Mucosa of gallbladder (tissue), 1 donor: ENCODE results near the gene BPIFA2. TPM values are rescaled to one million over a fixed set of nuclear protein-coding genes. Genes with fewer than 3 reads are reported as not detected.
"Not testable (repeated sequence)": the region's sequence is repeated elsewhere in the genome, so short reads cannot be mapped to it uniquely, and the experiment has no call there.

Experiments used
- DNase-seq: peaks from one replicate; pipeline ENCODE4 v3.0.0-alpha.2; 2020; ENCODE audit warnings: low spot score
- total RNA-seq: library from RNA; stranded (reverse); gene quantifications from one replicate; pipeline ENCODE4 v1.2.1, GENCODE V29; 2021
- donor health status: DM: no; HTN: no; CAD: no.

The BPIFA2 gene
- total RNA-seq, 1 donor from 2014 or later, result not detected

- DNase-seq, result no peak
Measured at GRCh38 chr20:33160681-33161080, 7.3 kb upstream of the BPIFA2 start.

DNA sequence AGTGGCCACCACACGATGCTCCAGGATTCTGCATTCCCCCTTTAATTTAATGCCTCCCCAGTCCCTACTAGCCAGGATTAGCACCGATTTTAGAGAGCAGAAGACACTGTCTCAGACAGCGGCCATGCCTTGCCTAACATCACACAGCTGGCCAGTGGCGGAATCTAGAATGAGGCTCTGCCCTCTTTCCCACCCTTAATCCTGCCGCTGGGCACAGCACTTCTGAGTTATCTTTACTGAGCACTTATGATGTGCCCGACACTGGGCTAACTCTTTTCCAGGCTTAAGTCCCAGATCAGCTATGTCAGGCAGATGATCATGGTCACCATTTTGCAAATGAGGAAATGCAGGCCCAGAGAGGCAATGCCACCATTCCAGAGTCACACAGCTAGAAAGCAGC, 5.6 kb upstream of the BPIFA2 start:
- no peak for DNase-seq

GRCh38 chr20:33162753-33163152, 5.2 kb upstream of the BPIFA2 start:
- no peak for DNase-seq

GRCh38 chr20:33163856-33164762, 3.9 kb upstream of the BPIFA2 start:
- DNase-seq, result no peak

- DNase-seq, result no peak
Measured at GRCh38 chr20:33164763-33165095, 3.2 kb upstream of the BPIFA2 start.

DNA sequence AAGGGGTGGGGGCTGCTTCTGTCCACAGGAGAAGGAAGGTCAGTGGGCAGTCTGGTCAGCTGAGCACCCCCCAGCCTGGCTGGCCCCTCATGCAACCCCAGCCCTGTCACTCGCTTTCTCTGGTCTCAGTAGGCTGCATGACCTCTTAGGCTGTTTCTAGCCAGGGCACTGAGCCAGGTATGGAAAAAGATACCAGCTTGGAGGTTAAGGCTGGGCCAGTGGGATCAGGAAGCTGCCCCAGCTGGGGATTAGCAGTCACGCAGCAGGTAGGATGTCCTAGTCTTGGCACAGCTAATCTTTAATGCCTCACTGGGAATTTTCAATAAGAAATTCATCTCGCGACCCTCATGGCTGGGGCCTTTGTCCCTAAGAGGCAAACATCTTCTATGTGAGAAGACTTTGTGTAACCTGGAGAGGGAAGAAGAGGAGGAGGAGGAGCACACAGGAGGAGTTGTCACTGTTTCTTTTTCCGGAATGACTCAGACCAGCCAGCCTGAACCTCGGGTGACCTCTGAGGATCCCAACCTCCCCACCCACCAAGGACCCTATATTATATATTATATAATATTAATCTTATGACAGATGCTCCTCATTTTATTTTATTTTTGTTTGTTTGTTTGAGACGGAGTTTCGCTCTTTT, 2.4 kb upstream of the BPIFA2 start:
- no peak for DNase-seq

- no peak for DNase-seq
Measured at GRCh38 chr20:33166533-33167113, 1.3 kb upstream of the BPIFA2 start.

- no peak for DNase-seq
Measured at GRCh38 chr20:33169176-33169794, 1.3 kb downstream of the BPIFA2 start.

DNA sequence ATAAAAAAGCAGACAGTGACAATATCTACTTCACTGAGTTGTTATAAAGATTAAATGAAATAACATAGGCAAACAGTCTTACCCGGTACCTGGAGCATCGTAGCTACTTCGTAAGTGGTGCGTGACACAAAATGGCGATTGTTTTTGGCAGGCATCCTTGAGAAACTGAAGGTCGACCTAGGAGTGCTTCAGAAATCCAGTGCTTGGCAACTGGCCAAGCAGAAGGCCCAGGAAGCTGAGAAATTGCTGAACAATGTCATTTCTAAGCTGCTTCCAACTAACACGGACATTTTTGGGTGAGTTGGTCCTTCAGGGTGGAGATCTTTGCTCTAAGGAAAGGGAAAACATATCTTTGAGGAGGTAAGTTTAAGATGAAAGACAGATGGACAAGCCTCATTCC, 4.8 kb downstream of the BPIFA2 start:
- DNase-seq, result no peak

- no peak for DNase-seq
Measured at GRCh38 chr20:33175123-33175522, 7.2 kb downstream of the BPIFA2 start.

- no peak for DNase-seq
Measured at GRCh38 chr20:33176101-33176500, 8.1 kb downstream of the BPIFA2 start.

DNA sequence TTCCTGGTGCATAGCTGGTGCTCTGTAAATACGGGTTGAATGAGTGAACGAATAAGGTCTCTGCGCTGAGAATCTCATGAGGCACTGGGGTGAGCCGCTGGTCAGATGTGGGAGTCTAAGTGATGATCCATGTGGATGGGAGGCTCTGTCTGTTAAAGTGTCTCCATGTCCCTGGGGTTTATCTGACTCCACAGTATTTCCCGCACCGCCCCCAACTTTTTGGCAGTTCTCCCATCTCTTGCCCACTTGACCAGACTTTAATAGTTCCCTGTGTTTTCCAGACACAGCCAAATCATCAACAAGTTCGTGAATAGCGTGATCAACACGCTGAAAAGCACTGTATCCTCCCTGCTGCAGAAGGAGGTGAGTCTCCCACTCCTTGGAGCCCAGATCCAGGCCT, 9.9 kb downstream of the BPIFA2 start:
- DNase-seq, result no peak

DNA sequence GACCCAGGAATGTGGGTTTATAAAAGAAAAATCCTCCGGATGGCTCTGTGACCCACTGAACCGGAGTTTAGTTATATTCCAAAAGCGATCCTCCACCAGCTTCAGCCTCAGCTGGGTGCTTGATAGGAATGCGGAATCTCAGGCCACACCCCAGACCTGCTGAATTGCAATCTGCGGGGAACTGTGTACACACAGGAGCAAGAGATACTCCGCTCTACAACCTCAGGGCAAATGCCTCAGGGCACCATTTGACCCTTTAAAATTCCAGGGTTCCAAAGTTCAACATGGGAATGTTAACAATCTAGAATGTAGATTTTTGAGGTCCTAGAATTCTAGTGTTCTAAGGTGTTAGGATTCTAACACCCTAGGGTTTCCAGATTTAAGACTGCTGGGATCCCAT, 10.8 kb downstream of the BPIFA2 start:
- DNase-seq, result peak; percentile 47

GRCh38 chr20:33180169-33180568, 12.2 kb downstream of the BPIFA2 start:
- no peak for DNase-seq

DNA sequence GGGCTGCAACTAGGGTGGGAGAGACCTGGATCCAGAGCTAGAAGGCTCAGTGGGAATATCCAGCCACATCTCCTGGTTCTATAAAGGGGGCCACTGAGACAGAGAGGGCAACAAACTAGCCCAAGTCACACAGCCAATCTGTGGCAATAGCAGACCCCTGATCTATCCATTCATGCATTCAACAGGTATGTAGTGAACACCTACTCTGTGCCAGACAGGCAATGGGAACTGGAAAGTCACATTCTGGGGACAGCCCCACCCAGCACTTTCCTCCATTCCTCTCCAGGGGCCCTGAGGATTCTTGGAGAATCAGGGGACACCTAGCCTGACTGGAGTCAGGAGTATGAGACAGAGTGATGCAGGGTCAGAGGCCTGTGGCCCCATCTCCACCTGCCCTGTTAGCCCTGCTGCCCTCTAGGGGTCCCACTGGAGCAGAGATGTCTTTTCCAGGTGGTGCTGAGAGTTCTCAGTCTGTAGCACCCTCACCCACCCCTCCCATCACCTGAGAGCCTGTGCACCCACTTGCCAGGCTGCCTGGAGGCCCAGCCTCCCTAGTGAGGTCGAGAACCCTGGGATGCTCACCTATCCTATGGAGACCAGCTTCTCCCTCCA, 13.6 kb downstream of the BPIFA2 start:
- no peak for DNase-seq

DNA sequence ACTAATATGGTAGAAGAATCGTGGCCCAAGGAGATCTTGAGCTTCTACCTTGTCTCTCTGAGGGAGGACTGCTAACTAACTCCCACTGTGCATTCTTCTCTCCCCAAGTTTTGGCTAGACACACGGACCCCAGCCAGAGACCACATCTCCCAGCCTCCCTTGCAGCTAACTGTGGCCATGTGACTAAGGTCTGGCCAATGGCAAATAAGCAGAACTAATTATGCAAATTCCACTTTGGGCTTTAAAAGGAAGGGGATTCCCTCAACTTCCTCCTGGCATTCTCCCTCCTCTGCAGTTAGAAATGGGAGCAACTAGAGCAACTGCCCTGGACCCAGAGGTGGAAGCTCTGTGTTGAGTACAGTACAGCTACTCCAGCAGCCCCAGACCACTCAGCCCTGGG, 15.4 kb downstream of the BPIFA2 start:
- no peak for DNase-seq

GRCh38 chr20:33185031-33185590, 17.2 kb downstream of the BPIFA2 start:
- DNase-seq, result not testable (repeated sequence)

GRCh38 chr20:33187491-33187890, 19.5 kb downstream of the BPIFA2 start:
- DNase-seq, result no peak

DNA sequence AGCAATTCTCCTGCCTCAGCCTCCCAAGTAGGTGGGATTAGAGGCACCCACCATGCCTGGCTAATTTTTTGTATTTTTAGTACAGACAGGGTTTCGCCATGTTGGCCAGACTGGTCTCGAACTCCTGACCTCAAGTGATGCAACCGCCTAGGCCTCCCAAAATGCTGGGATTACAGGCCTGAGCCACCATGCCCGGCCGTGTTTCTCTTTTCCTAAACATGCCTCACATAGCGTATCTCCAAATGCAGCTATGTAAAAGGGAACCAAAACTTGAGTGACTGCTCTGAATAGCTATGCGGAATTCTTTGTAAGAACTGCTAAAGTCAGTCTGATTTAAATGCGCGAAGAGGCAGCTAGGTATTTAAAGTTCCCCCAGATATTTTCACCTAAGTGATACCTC, 20.5 kb downstream of the BPIFA2 start:
- no peak for DNase-seq

DNA sequence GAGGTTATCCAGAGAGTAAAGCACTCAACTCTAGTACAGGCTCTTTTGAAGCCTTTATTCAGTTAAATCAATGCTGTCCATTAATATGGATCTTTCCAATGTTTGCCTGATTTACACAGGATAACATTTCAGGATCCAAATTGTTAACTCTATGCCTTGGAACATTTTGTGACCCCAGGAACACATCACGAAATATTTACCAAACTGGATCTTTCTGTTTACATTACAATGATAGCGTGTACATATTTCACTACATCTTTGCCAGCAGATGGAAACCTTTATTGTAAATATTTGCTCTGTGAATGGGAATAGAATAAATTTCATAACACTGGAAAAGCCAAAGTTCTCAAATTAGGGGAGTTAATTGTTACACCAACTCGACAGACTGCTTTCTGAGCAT, 23.5 kb downstream of the BPIFA2 start:
- no peak for DNase-seq

GRCh38 chr20:33191955-33192354, 24.0 kb downstream of the BPIFA2 start:
- no peak for DNase-seq
